Activated T-cell treated with anti-CD3 and anti-CD28 coated beads, Interleukin-2, amount 50 U/mL, for 72 hours (primary cell): ENCODE measurements around the gene OPRL1. TPM values are rescaled to one million over a fixed set of nuclear protein-coding genes. Genes with fewer than 3 reads are reported as not detected.

Experiments
- ATAC-seq, 2 donors: fragments of 150-1000 bp; cut with Tn5 transposase; replicated peaks in 1 of 2; 2 replicates each; pipeline ENCODE4 v1.10.0; 2021; ENCODE audit warnings: moderate library complexity in 2 of 2, mild to moderate bottlenecking in 1 of 2
- DNase-seq, 2 donors: peaks; one replicate each; pipeline ENCODE4 v3.0.0; 2021 to 2022; ENCODE audit warnings: mixed read lengths in 1 of 2
- H3K27ac Mint-ChIP-seq: one replicate; pipeline ENCODE4 v1.8.0; 2022; ENCODE audit warnings: mild to moderate bottlenecking, moderate library complexity, mixed read lengths
- H3K27me3 Mint-ChIP-seq: one replicate; pipeline ENCODE4 v1.8.0; 2022; ENCODE audit warnings: low read depth, mixed read lengths
- H3K36me3 Mint-ChIP-seq, 2 donors: one replicate each; pipeline ENCODE4 v1.8.0; 2022; ENCODE audit warnings: mixed read lengths in 2 of 2, mild to moderate bottlenecking in 1 of 2; ENCODE audit not compliant: insufficient read depth in 2 of 2
- H3K4me1 Mint-ChIP-seq: one replicate; pipeline ENCODE4 v1.8.0; 2022; ENCODE audit warnings: low read depth, mixed read lengths
- H3K4me3 Mint-ChIP-seq, 2 donors: one replicate each; pipeline ENCODE4 v1.8.0; 2022; ENCODE audit warnings: mild to moderate bottlenecking in 2 of 2, mixed read lengths in 2 of 2, moderate library complexity in 2 of 2
- H3K9me3 Mint-ChIP-seq, 2 donors: one replicate each; pipeline ENCODE4 v1.8.0; 2022; ENCODE audit warnings: mixed read lengths in 2 of 2
- total RNA-seq, 2 donors: library from RNA; stranded (reverse); gene quantifications; one replicate each; pipeline ENCODE4 v1.2.3, GENCODE V29; 2022

OPRL1 gene
- total RNA-seq, 2 donors from 2014 or later, result 1.3 to 1.7 TPM

DNA sequence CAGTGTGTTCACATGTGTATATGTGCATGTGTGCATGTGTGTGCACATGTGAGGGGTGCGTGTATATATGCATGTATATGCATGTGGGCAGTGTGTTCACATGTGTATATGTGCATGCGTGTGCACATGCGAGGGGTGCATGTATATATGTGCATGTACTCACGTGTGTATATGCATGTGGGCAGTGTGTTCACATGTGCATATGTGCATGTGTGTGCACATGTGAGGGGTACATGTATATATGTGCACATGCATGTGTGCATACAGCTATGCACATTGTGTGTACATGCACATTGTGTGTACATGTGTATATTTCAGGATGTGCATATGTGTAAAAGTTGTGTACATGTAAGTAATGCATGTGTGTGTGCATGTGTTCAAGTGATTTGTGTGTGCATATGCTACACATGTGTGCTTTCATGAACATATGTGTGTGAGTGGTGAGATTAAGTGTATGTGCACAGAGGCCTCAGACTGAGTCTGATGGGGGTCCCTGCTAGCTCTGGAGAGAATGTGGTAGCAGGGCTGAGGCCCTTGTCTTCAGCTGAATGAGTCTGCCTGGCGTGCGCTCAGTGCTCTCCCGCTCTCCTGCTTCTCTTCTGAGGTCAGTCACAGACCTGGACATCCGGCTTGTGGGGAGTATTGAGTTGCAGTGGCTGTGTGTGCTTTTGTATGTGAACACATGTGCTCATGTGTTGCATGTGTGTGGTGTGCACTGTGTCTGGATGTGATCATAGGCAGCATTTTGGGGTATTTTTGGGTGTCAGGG, 64.4 kb downstream of the OPRL1 start:
- no peak for ATAC-seq
- H3K27ac Mint-ChIP-seq, result no peak overlapping the region

GRCh38 chr20:64145458-64146300, 65.8 kb downstream of the OPRL1 start:
- Mint-ChIP-seq H3K4me1 (no peaks in the 10 kb centered on the region), H3K9me3 (peaks cover 6 to 14% of the 10 kb centered on the region in 2 donors), H3K27me3 (peaks cover 16% of the 10 kb centered on the region), H3K4me3 (no peak overlapping the region), H3K36me3 (peaks cover 10 to 12% of the 10 kb centered on the region in 2 donors), H3K27ac (no peak overlapping the region)
- no peak for DNase-seq
- ATAC-seq, result no peak

More for the DNA sequence above, 64.4 kb downstream of the OPRL1 start:
- peaks cover 6 to 14% of the 10 kb centered on the region in 2 donors for H3K9me3 Mint-ChIP-seq
- H3K4me3 Mint-ChIP-seq, result no peak overlapping the region
- peaks cover 16% of the 10 kb centered on the region for H3K27me3 Mint-ChIP-seq
- H3K4me1 Mint-ChIP-seq, result no peaks in the 10 kb centered on the region
- H3K36me3 Mint-ChIP-seq, result peaks cover 10 to 12% of the 10 kb centered on the region in 2 donors
- DNase-seq, result no peak

DNA sequence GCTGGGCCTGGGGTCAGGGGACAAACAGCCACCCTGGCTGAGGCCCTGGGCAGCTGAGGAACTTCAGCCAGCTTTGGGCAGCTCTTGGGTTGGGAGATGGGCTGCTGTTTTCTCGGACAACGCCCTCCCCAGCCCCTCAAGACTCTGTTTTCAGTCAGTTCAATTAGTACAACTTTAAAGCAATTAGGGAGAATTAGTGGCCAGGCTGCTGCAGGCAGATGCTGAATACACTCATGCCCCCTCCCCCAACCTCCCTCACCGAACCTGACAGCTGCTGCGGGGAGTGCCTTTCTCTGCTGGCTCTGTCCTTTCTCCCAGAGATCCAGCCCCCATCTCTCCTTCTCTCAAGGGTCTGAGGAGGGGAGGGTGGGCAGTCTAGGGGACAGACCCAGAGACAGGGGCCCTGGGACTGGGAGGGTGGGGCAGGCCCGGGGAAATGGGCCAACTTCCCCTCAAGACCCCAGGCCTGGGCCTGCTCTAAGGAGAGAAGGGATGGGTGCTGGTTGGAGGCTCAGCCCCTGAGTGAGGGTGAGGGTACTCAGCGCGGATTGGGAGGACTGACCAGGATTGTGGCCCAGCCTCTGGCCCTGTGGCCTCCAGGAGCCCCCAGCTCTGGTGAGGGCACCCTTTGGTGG, 66.5 kb downstream of the OPRL1 start:
- H3K9me3 Mint-ChIP-seq, result peaks cover 6 to 14% of the 10 kb centered on the region in 2 donors
- H3K27ac Mint-ChIP-seq, result no peak overlapping the region
- peaks cover 10 to 12% of the 10 kb centered on the region in 2 donors for H3K36me3 Mint-ChIP-seq
- no peak for ATAC-seq
- H3K27me3 Mint-ChIP-seq, result peaks cover 16% of the 10 kb centered on the region
- H3K4me1 Mint-ChIP-seq, result no peaks in the 10 kb centered on the region
- H3K4me3 Mint-ChIP-seq, result no peak overlapping the region
- no peak for DNase-seq

GRCh38 chr20:64146936-64147477, 67.1 kb downstream of the OPRL1 start:
- H3K4me1 Mint-ChIP-seq, result no peaks in the 10 kb centered on the region
- ATAC-seq (no peak), DNase-seq (no peak)
- H3K27me3 Mint-ChIP-seq, result peaks cover 15% of the 10 kb centered on the region
- H3K27ac Mint-ChIP-seq, result no peak overlapping the region
- H3K9me3 Mint-ChIP-seq, result peaks cover 6 to 14% of the 10 kb centered on the region in 2 donors
- H3K4me3 Mint-ChIP-seq, result no peak overlapping the region
- peaks cover 10 to 12% of the 10 kb centered on the region in 2 donors for H3K36me3 Mint-ChIP-seq

- Mint-ChIP-seq H3K9me3 (peaks cover 6 to 14% of the 10 kb centered on the region in 2 donors), H3K4me1 (no peaks in the 10 kb centered on the region), H3K27ac (no peak overlapping the region), H3K36me3 (peaks cover 10 to 12% of the 10 kb centered on the region in 2 donors), H3K4me3 (no peak overlapping the region), H3K27me3 (no peaks in the 10 kb centered on the region)
- DNase-seq, result no peak
- ATAC-seq, result no peak
These were observed 68.7 kb downstream of the OPRL1 start for GRCh38 chr20:64148581-64148980.

- no peak overlapping the region for H3K27ac Mint-ChIP-seq
- H3K36me3 Mint-ChIP-seq, result peaks cover 9 to 10% of the 10 kb centered on the region in 2 donors
- no peak overlapping the region for H3K4me3 Mint-ChIP-seq
- no peak for DNase-seq
- H3K9me3 Mint-ChIP-seq, result peaks cover 5 to 10% of the 10 kb centered on the region in 2 donors
- no peaks in the 10 kb centered on the region for H3K27me3 Mint-ChIP-seq
- H3K4me1 Mint-ChIP-seq, result no peaks in the 10 kb centered on the region
- no peak for ATAC-seq
These were observed 69.3 kb downstream of the OPRL1 start for GRCh38 chr20:64149141-64149540.

DNA sequence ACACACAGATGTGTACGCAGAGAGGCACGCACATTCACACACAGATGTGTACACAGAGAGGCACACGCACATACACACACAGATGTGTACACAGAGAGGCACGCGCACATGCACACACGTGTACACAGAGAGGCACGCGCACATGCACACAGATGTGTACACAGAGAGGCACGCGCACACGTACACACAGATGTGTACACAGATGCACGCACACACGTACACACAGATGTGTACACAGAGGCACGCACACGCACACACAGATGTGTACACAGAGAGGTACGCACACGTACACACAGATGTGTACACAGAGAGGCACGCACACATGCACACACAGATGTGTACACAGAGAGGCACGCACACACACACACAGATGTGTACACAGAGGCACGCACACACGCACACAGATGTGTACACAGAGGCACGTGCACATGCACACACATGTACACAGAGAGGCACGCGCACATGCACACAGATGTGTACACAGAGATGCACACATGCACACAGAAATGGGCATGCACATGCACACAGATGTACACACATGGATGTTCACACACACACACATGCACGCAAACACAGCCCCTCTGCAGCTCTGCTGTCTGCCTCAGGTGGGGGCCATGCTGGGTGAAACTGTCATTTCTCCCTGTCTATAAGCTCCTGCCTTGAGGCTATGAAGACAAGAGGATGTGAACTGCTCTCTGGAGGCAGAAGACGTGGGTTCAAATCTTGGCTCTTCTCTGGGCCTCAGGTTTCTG, 70.1 kb downstream of the OPRL1 start:
- no peak overlapping the region for H3K4me3 Mint-ChIP-seq
- ATAC-seq (no peak), DNase-seq (no peak)
- H3K27ac Mint-ChIP-seq, result no peak overlapping the region
- H3K36me3 Mint-ChIP-seq, result peaks cover 2 to 6% of the 10 kb centered on the region in 2 donors
- no peaks in the 10 kb centered on the region for H3K27me3 Mint-ChIP-seq
- H3K4me1 Mint-ChIP-seq, result no peaks in the 10 kb centered on the region
- peaks cover 0 to 4% of the 10 kb centered on the region in 2 donors for H3K9me3 Mint-ChIP-seq

Other genes with a start within 250 kb of the OPRL1 start
- gene ZBTB46, start 248.8 kb upstream of the OPRL1 start, total RNA-seq, result 1 to 10 TPM; 2.7 to 8.2 TPM
- under 1 TPM in 1 of 2 donors, not detected in 1; 0.22 TPM for gene ABHD16B, start 218.6 kb upstream of the OPRL1 start, total RNA-seq
- gene TPD52L2, start 214.8 kb upstream of the OPRL1 start, total RNA-seq, result 10 to 100 TPM; 71.5 to 76.8 TPM
- gene DNAJC5, start 185.0 kb upstream of the OPRL1 start, total RNA-seq, result 10 to 100 TPM; 37.6 to 40.5 TPM
- 10 to 100 TPM; 27.9 to 33.1 TPM for gene UCKL1, start 123.7 kb upstream of the OPRL1 start, total RNA-seq
- 10 to 100 TPM; 20.0 to 20.6 TPM for gene ZNF512B, start 110.2 kb upstream of the OPRL1 start, total RNA-seq
- 10 to 100 TPM; 54.6 to 77.0 TPM for gene SAMD10, start 100.4 kb upstream of the OPRL1 start, total RNA-seq
- 10 to 100 TPM; 77.5 to 95.7 TPM for gene PRPF6, start 99.0 kb upstream of the OPRL1 start, total RNA-seq
- 10 to 100 TPM; 28.6 to 35.6 TPM for gene C20orf204, start 43.9 kb upstream of the OPRL1 start, total RNA-seq
- under 1 TPM; 0.46 to 0.72 TPM for gene SOX18, start 30.4 kb upstream of the OPRL1 start, total RNA-seq
- 10 to 100 TPM; 55.5 to 61.6 TPM for gene TCEA2, start 16.9 kb upstream of the OPRL1 start, total RNA-seq
- gene RGS19, start 564 bp upstream of the OPRL1 start, total RNA-seq, result 10 to 100 TPM; 38.1 to 40.0 TPM
- gene LKAAEAR1, start 4.3 kb downstream of the OPRL1 start, total RNA-seq, result under 1 TPM in 1 of 2 donors, not detected in 1; 0.29 TPM
- not detected for gene NPBWR2, start 27.5 kb downstream of the OPRL1 start, total RNA-seq
- under 1 TPM; 0.12 to 0.23 TPM for gene MYT1, start 84.4 kb downstream of the OPRL1 start, total RNA-seq
- gene PCMTD2, start 175.7 kb downstream of the OPRL1 start, total RNA-seq, result 10 to 100 TPM; 52.8 to 67.8 TPM